Measurements from ENCODE around the gene OSBPL1A.

DNA sequence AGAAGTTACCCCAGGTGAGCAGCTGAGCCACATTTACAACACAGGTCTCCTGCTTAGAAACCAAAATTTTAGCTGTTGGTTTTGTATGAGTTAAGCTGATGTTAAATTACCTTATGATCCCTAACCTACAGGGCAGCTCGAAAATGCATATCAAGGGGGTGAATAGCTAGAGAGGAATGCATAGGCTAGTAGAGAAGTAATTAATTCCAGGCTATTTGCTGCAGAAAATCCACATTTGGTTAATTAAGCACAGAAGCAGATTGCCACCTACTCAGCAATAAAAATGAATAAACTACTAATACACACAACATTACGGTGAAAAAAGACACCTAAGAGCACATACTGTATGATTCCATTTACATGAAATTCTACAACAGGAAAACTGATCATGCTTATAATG, 91.4 kb downstream of the OSBPL1A start:
- TF ChIP-seq, protein P1, sequence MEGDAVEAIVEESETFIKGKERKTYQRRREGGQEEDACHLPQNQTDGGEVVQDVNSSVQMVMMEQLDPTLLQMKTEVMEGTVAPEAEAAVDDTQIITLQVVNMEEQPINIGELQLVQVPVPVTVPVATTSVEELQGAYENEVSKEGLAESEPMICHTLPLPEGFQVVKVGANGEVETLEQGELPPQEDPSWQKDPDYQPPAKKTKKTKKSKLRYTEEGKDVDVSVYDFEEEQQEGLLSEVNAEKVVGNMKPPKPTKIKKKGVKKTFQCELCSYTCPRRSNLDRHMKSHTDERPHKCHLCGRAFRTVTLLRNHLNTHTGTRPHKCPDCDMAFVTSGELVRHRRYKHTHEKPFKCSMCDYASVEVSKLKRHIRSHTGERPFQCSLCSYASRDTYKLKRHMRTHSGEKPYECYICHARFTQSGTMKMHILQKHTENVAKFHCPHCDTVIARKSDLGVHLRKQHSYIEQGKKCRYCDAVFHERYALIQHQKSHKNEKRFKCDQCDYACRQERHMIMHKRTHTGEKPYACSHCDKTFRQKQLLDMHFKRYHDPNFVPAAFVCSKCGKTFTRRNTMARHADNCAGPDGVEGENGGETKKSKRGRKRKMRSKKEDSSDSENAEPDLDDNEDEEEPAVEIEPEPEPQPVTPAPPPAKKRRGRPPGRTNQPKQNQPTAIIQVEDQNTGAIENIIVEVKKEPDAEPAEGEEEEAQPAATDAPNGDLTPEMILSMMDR (IDR thresholded peaks at IDR 0.05) = no peak
- no peak for TF ChIP-seq POLR2A (IDR thresholded peaks at IDR 0.05)

All from lower leg skin (tissue), 3 donors.